EH (cell line): Measurements from ENCODE around the gene ZFPM1.
"Not testable (repeated sequence)": the region's sequence is repeated elsewhere in the genome, so short reads cannot be mapped to it uniquely, and the experiment has no call there.

Experiments
- DNase-seq: peaks from one replicate; pipeline ENCODE4 v3.0.0-alpha.2; 2015; ENCODE audit warnings: low read depth

The ZFPM1 gene

GRCh38 chr16:88466175-88466862 lies 13.2 kb downstream of the ZFPM1 start:
- no peak for DNase-seq

GRCh38 chr16:88466949-88467348 lies 13.9 kb downstream of the ZFPM1 start:
- no peak for DNase-seq

DNA sequence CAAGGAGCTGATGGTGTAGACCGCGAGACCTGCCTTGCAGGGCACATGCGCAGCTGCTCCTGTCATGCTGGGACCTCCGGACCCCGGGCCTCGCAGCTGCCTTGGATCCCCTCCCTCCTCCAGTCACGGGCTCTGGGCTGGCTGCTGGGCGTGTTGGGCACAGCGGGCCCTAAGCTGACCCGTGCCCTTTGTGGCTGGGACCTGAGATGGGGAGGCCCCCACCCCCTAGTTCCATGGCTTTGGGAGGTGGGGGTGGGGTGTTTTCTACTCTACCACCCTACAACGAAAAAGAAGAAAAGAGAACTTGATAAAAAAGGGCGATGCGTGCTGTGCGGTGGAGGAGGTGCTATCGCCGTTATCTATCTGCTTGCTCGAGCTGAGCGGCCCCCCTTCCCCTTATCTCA lies 14.5 kb downstream of the ZFPM1 start:
- no peak for DNase-seq

DNA sequence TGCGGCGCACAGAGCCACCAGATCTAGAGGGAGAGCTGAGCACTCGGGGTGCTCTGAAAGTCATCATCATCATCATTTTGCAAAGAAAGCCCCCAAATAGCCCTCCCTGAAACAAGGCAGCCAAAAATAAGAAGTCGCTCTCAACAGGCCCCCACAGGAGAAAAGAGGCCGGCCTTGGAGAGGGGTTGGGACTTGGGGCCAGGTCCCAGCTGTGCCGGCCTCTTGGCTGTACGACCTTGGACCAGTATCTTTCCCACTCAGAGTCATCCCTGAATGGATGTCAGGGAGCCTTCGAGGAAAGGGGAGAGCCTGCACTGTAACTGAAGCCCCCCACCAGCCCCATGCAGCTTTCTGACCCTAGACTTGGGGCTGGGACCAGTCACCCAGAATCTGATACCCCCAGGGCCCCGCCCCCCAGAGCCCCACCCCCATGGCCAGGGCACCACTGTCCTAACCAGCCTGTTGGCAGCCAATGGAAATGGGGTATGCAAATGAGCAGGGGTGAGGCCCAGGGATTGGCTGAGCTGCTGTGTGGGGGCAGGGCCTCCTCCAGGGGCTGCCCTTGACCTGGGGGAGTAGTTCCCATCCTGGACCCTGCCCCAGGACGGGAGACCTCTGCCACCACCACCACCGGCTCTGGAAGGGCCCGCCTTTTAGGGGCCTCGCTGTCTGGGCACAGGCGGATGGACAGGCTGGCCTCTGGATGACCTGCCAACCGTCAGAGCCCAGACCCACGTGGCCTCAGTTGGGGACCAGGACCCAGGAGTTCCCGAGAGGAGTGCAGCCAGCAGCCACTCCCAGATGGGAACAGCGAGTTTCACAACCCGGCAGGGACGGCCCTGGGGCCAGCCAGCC lies 15.4 kb downstream of the ZFPM1 start:
- peak; percentile 55 for DNase-seq

DNA sequence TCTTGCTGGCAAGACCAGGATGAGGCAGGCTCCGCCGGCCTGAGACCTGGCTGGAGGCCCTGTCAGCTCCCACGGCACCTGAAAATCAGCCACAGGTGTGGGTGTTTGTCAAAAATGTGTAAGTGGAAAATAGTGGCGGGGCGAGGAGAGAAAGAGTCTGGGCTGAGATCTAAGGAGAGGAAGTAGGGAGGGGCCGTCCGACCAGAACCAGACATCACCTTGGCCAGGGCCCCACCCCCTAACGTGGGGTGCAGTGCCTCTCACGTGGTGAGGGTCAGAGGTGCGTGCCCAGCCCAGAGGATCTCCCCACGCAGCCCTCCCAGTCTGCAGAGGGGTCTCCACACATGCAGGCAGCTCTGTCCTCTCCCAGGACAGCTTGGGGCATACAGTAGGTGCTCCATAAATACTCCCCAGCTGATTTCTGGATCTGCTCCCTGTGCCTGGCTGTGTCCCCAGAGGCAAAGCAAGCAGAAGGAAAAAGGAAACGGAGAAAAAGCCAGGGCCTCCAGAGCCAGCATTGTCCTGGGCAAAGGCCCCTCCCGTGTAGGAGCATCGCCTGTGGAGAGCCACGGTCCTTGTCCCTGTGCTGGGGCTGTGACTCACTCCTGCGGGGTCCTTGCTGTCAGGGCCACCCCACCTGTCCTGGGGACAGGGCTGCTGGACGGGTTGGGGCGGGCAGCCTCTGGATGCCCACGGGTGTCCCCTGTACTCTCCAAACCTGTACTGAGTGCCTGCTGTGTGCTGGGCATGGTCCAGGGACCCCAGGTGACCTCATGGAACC lies 16.7 kb downstream of the ZFPM1 start:
- no peak for DNase-seq

DNA sequence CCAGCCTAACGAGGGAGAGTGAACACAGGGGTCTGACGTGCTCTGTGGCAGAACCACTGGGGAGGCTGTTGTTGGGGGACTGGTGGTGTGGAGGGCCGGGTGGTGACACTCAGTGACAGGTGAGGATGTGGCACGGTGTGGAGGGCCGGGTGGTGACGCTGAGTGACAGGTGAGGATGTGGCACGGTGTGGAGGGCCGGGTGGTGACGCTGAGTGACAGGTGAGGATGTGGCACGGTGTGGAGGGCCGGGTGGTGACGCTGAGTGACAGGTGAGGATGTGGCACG lies 17.3 kb downstream of the ZFPM1 start:
- DNase-seq: not testable (repeated sequence)

- not testable (repeated sequence) for DNase-seq
Observed at GRCh38 chr16:88470696-88471095, 17.6 kb downstream of the ZFPM1 start.

DNA sequence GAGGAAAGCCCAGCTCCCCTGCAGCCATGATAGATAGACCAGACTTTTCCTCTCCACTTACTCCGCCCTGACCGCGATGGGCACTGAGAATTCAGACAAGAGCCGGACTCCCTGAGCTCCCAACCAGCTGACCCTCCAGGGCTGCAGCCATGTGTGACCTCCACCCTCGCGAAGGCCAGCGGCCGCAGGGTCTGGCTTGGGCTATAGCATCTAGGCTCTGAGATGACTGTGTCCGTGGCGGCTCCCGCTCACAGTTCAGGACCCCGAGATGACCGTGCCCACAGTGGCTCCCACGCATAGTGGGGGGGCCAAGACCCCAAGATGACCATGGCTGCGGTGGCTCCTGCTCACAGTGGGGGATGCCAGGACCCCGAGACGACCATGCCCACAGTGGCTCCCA lies 18.0 kb downstream of the ZFPM1 start:
- DNase-seq: no peak

GRCh38 chr16:88471575-88471974 lies 18.5 kb downstream of the ZFPM1 start:
- DNase-seq: no peak

- DNase-seq: no peak
Observed at GRCh38 chr16:88472069-88472468, 19.0 kb downstream of the ZFPM1 start.

DNA sequence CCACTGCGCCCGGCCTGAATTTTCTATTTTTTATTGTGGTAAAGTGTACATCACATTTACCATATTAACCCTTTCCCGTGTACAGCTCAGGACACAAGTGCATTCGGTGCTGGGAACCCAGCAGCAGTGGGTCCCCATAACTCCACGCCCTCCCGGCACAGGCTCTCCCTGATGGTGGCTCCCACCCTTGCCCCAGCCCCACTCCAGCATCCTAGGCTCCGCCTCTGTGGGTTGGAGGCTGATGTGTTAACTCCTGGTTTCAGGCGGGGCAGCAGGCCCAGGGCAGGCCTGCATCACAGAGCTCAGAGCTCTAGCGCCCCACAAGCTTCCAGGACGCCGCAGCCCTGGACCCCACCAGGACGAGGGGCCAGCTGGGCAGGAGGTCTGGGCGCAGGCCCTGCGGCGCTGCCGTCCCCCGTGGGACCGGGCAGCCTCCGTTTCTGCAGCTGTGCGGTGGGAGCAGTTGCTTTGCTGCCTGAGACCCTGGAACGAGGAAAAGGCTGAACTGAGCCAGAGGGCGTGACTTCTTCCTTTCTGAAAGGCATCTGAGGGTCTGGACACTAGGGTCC lies 19.6 kb downstream of the ZFPM1 start:
- no peak for DNase-seq

DNA sequence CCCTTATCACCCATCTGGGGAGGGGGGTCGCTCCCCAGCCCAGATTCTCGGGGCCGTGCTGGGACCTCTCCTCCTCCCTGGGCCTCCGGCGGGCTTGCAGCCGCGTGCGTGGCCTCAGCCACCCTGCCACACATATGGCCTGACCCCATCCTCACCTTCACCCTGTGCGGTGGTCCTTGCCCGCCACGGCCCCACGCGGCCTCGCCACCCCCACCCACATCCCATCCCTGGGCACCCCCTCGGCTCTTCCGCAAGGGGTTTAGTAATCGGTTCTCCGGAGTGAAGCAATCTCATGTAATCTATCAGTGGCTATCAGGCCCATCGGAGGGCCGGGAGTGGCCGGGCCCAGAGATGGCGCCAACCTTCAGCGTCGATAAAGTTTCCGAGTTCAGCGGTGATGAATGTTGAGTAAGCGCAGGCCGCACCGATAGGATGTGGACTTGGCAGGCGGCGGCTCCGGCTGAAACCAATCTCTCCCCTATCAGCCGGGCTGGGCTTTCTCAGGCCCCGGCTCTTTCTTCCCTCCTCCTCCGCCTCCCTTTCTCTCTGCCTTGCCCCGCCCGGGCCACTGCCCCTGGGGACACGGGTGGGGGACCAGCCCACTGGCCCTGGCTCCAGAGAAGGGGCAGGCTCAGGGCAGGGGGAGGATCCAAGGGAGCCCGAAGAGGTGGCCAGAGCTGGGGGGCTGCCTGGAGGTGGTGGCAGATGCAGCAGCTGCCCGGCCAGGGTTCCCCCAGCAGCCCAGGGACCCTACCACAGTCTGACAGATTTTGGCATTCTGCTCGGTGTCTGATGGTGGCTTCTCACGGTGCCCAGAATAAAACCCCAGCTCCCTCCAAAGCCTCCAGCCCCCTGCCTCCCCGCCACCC lies 20.8 kb downstream of the ZFPM1 start:
- no peak for DNase-seq

DNA sequence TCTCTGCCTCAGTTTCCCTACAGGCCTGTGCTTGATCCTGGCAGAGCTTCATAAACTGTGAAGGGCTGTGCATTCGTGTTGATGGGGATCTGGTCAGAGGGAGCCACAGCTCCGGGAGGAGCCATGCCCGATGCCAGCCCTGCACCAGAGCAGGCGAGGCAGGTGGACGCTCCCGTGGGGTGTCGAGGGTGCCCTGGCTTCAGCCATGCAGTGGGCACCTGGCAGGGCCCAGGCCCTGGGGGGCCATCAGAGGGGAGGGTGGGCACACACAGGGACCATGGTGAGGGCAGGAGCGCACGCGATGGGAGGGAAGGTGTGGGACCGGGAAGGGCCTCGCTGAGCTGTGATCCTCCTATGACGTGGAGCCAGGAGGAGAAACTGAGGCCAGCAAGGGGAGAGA lies 22.0 kb downstream of the ZFPM1 start:
- DNase-seq: no peak

DNA sequence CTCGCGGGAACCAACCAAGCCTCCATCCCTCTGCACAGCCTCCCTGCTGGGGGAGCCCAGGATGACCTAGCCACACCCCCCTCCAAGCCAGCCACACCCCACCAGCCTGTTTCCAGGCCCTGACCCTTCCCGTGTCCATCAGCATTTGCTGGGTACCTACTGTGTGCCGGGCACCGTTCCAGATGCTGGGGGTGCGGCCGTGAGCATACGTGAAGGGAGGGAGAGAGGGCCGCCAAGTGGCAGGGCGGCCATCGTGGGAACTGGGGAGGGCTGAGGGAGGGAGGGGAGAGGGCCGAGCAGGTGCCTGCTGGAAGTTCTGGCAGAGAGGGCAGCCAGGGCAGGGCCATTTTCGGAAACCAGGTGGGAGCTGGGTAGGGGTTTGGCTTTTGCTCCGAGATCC lies 23.1 kb downstream of the ZFPM1 start:
- no peak for DNase-seq

GRCh38 chr16:88476817-88477397 lies 23.8 kb downstream of the ZFPM1 start:
- no peak for DNase-seq

GRCh38 chr16:88477631-88478519 lies 24.8 kb downstream of the ZFPM1 start:
- DNase-seq: peak; percentile 15

DNA sequence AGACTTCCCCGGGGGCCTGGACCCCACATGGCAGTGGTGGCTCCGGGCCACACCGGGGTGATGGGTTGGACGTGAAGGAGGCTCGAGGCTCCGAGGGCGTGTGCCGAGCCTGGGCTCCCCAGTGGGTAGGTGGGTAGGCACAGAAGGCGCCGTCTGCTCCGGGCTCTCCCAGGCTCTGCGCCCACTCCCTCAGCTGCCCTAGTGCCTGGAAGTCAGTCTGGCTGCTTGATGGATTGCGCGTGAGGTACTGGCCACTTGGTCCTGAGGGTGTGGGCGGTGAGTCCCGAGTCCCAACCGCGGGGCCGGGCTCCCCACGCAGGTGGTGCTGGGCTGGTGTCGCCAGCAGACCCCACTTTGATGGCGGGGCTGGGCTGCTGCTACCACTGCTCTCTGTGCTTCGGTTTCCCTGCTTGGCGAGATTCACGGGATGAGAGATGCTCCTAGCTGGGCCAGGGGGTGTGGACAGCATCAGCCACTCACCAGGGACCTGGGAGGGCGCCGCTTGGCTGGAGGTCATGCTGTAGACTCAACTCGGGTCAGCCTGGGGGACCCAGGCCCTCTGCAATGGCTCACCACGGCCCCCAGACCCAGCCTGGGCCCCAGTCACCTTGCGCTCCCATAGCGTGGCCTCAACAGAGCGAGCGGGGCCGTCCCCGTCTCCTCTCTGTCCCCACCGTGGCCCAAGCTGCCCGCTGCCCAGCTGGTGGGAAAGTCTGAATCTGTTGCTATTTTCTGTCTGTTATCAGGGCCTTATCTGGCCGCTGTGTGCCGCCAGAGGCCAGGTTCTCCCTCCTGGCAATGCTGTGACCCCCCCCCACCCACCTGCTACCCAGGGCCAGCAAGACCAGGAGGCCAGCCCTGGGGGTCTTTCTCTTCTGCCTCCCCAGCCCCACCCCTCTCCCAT lies 26.1 kb downstream of the ZFPM1 start:
- DNase-seq: no peak

GRCh38 chr16:88479793-88480760 lies 27.0 kb downstream of the ZFPM1 start:
- DNase-seq: no peak
